Thyroid gland (tissue), 4 donors: ENCODE measurements around the gene GPD1L.

ENCODE experiments used
- POLR2A ChIP-seq, 2 donors: fragments of 450-650 bp; IDR thresholded peaks; one replicate each; pipeline ENCODE4 v1.6.1; 2017; ENCODE audit warnings: antibody characterized with exemption in 2 of 2, mild to moderate bottlenecking in 2 of 2, moderate library complexity in 1 of 2
- TF ChIP-seq, protein P1 (sequence below), 6 experiments: fragments of 200-600 bp in 3 of 6; fragments of 450-650 bp in 3 of 6; sonication (generic) in 3 of 6; IDR thresholded peaks; one replicate each; pipeline ENCODE4 v1.5.1; 2016 to 2019; ENCODE audit warnings: antibody characterized with exemption in 6 of 6, mild to moderate bottlenecking in 2 of 6, inconsistent platforms in 1 of 6, moderate library complexity in 1 of 6

GRCh38 chr3:32109256-32109655 is 2.8 kb downstream of the GPD1L start:
- no peak for TF ChIP-seq POLR2A (IDR thresholded peaks at IDR 0.05)
- TF ChIP-seq, protein P1, sequence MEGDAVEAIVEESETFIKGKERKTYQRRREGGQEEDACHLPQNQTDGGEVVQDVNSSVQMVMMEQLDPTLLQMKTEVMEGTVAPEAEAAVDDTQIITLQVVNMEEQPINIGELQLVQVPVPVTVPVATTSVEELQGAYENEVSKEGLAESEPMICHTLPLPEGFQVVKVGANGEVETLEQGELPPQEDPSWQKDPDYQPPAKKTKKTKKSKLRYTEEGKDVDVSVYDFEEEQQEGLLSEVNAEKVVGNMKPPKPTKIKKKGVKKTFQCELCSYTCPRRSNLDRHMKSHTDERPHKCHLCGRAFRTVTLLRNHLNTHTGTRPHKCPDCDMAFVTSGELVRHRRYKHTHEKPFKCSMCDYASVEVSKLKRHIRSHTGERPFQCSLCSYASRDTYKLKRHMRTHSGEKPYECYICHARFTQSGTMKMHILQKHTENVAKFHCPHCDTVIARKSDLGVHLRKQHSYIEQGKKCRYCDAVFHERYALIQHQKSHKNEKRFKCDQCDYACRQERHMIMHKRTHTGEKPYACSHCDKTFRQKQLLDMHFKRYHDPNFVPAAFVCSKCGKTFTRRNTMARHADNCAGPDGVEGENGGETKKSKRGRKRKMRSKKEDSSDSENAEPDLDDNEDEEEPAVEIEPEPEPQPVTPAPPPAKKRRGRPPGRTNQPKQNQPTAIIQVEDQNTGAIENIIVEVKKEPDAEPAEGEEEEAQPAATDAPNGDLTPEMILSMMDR (IDR thresholded peaks at IDR 0.05): no peak
